Activated naive CD8-positive, alpha-beta T cell (primary cell): Measurements from ENCODE around the gene ASTN1.
A peak's percentile ranks its signal among the peaks of the same experiment; 100 is the strongest.

ENCODE experiments used
- H3K27ac Mint-ChIP-seq: one replicate; pipeline ENCODE4 v1.8.0; 2021; ENCODE audit warnings: mixed read lengths
- H3K27me3 Mint-ChIP-seq: one replicate; pipeline ENCODE4 v1.8.0; 2021; ENCODE audit warnings: mixed read lengths
- H3K36me3 Mint-ChIP-seq: one replicate; pipeline ENCODE4 v1.8.0; 2021; ENCODE audit warnings: mixed read lengths
- H3K4me1 Mint-ChIP-seq: one replicate; pipeline ENCODE4 v1.8.0; 2021; ENCODE audit warnings: low read depth, mixed read lengths
- H3K4me3 Mint-ChIP-seq: one replicate; pipeline ENCODE4 v1.8.0; 2021; ENCODE audit warnings: mild to moderate bottlenecking, mixed read lengths
- H3K9me3 Mint-ChIP-seq: one replicate; pipeline ENCODE4 v1.8.0; 2021; ENCODE audit warnings: low read depth, mixed read lengths

Gene ASTN1

DNA sequence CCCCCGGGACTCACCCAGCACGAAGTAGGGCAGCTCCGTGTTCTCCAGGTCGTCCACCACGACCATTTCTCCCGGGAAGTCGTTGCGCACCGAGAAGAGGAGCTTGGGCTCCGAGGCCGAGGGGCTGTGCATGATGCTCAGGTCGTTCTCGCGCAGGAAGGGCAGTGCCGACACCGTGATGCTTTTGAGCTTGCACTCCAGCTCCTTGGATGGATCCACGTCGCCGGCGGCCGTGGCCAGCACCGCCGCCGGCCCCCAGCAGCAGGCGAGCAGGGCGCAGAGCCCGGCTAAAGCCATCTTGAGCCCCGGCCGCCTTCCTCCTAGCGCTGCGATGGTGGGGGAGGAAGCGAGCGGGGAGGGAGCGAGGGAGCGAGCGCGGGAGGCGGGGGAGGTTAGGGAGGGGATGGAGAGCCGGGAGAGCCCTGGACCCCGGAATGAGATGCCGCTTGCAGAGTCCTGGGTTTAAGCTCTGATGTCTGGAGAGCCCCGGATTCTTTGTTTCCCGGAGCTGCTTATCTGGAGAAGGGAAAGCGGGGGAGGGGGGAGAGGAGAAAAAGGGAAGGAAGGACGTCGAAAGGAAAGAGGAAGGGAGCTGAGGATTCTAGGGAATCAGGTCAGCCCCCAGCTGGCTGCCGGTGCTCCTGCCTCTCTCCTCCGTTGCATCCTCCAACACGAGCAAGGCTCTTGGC lies at the start of gene ASTN1:
Gene ASTN1, minus strand, starts transcription at position 333 of the 689 bp plus-strand sequence. Its CDS starts 36 bp downstream, at position 297.
- Mint-ChIP-seq H3K9me3 (no peaks in the 10 kb centered on the region), H3K27me3 (peaks cover 17% of the 10 kb centered on the region), H3K4me3 (no peak within 1 kb of the TSS), H3K36me3 (peaks cover 2% of the 10 kb centered on the region), H3K27ac (no peak within 1 kb of the TSS), H3K4me1 (peaks cover 7% of the 10 kb centered on the region)

- H3K36me3 Mint-ChIP-seq, result no peaks in the 10 kb centered on the region
- no peaks in the 10 kb centered on the region for H3K4me1 Mint-ChIP-seq
- no peak overlapping the region for H3K4me3 Mint-ChIP-seq
- no peaks in the 10 kb centered on the region for H3K27me3 Mint-ChIP-seq
- H3K27ac Mint-ChIP-seq, result no peak overlapping the region
- H3K9me3 Mint-ChIP-seq, result peaks cover 7% of the 10 kb centered on the region
Observed at GRCh38 chr1:177211231-177211630, 46.7 kb upstream of the ASTN1 start.

GRCh38 chr1:177210071-177210470 lies 45.6 kb upstream of the ASTN1 start:
- Mint-ChIP-seq H3K27ac (no peak overlapping the region), H3K9me3 (peaks cover 3% of the 10 kb centered on the region), H3K27me3 (no peaks in the 10 kb centered on the region), H3K4me1 (no peaks in the 10 kb centered on the region), H3K4me3 (no peak overlapping the region), H3K36me3 (no peaks in the 10 kb centered on the region)

GRCh38 chr1:177209357-177209756 lies 44.8 kb upstream of the ASTN1 start:
- no peaks in the 10 kb centered on the region for H3K27me3 Mint-ChIP-seq
- no peaks in the 10 kb centered on the region for H3K36me3 Mint-ChIP-seq
- no peak overlapping the region for H3K27ac Mint-ChIP-seq

DNA sequence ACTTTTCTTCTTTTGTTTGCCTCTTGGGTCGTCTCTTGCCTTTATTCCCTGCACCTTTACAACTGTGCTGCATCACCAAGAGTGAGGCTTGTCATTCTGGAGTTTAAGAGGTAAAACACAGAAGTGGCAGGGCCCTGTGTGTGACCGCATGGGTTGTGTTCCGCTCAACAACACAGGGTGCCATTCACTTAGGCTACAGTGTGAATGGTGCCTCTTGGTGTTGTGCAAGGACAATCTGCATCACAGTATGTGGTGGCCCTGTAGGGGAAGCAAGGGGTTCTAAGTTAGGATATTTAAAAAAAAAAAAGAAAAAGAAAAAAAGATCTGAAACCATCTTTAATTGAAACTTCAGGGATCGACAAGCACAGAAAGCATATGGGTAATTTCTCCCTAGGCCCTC lies 44.4 kb upstream of the ASTN1 start:
- Mint-ChIP-seq H3K4me1 (no peaks in the 10 kb centered on the region), H3K36me3 (no peaks in the 10 kb centered on the region), H3K9me3 (no peaks in the 10 kb centered on the region), H3K27me3 (no peaks in the 10 kb centered on the region), H3K27ac (no peak overlapping the region), H3K4me3 (no peak overlapping the region)

More at GRCh38 chr1:177209357-177209756, 44.8 kb upstream of the ASTN1 start:
- Mint-ChIP-seq H3K4me1 (no peaks in the 10 kb centered on the region), H3K9me3 (no peaks in the 10 kb centered on the region), H3K4me3 (no peak overlapping the region)

DNA sequence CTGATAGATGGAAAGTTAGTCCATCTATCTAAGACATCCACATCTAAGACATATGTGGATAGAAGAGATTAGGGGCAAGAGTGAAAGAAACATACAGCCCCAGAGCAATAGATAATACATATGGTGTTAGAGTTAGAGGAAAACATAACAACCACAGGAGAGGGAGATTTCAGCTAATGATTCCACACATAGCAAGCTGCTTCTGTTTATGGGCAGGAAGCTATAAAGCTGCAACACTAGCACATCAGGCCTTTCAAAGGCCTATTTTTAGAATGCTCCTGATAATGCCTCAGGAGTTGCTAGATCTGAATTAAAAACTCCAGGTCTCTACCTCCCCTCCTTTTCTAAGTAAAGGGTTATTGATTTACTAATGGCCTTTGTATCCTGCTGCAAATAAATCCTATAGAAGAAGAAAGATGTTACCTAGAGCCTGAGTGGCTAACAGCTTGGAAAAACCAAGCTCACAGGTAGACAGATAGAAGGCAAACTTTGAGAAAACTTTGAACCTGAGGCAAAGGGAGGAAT lies 42.4 kb upstream of the ASTN1 start:
- no peaks in the 10 kb centered on the region for H3K9me3 Mint-ChIP-seq
- no peak overlapping the region for H3K4me3 Mint-ChIP-seq
- no peaks in the 10 kb centered on the region for H3K4me1 Mint-ChIP-seq
- no peaks in the 10 kb centered on the region for H3K27me3 Mint-ChIP-seq
- no peaks in the 10 kb centered on the region for H3K36me3 Mint-ChIP-seq
- H3K27ac Mint-ChIP-seq, result no peak overlapping the region

DNA sequence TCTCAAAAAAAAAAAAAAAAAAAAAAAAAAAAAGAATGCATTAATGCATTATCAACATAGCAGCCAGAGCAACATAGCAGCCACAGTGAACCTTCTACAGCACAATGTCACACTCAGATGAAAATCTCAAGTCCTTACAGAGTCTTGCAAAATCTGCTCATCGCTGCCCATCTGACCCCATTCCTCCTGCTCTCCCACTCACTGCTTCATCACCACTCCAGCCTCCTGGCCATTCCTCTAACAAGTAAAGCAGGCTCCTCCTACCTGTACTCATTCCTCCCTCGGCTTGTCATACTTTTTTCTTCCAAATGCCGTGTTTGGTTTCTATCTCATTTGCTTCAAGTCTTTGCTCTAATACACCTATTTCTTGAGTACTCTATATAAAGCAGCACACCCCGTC lies 35.8 kb upstream of the ASTN1 start:
- Mint-ChIP-seq H3K4me3 (no peak overlapping the region), H3K27me3 (peaks cover 4% of the 10 kb centered on the region), H3K9me3 (no peaks in the 10 kb centered on the region), H3K36me3 (no peaks in the 10 kb centered on the region), H3K27ac (no peak overlapping the region), H3K4me1 (no peaks in the 10 kb centered on the region)

DNA sequence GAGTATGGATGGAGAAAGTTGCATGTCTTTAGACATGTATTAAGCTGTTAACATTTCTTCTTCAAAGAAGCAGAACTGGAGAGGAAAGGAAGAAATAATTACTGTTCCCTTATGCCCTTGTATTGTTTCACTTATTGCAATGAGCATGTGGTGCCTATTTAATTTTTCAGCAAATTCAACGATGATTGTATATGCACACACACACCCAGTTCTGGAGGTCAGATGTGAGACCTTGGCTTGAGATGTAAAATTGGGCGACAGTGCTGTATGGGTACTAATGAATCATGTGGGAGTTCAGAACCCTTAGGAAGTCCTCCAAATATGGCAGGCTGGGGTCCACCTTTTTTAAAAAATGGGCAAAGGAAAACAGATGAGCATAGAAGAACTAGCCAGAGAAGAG lies 33.7 kb upstream of the ASTN1 start:
- Mint-ChIP-seq H3K4me3 (no peak overlapping the region), H3K4me1 (no peaks in the 10 kb centered on the region), H3K27ac (no peak overlapping the region), H3K36me3 (no peaks in the 10 kb centered on the region), H3K27me3 (peaks cover 4% of the 10 kb centered on the region), H3K9me3 (no peaks in the 10 kb centered on the region)

- Mint-ChIP-seq H3K4me3 (no peak overlapping the region), H3K9me3 (no peaks in the 10 kb centered on the region), H3K27ac (no peak overlapping the region), H3K36me3 (no peaks in the 10 kb centered on the region), H3K4me1 (no peaks in the 10 kb centered on the region), H3K27me3 (no peaks in the 10 kb centered on the region)
Observed at GRCh38 chr1:177190308-177190970, 25.9 kb upstream of the ASTN1 start.

GRCh38 chr1:177186639-177187038 lies 22.1 kb upstream of the ASTN1 start:
- Mint-ChIP-seq H3K27me3 (peaks cover 6% of the 10 kb centered on the region), H3K4me3 (no peak overlapping the region), H3K9me3 (no peaks in the 10 kb centered on the region), H3K27ac (no peak overlapping the region), H3K36me3 (no peaks in the 10 kb centered on the region), H3K4me1 (peaks cover 5% of the 10 kb centered on the region)

- H3K36me3 Mint-ChIP-seq, result no peaks in the 10 kb centered on the region
- H3K9me3 Mint-ChIP-seq, result no peaks in the 10 kb centered on the region
- peaks cover 11% of the 10 kb centered on the region for H3K27me3 Mint-ChIP-seq
Observed at GRCh38 chr1:177185209-177185608, 20.7 kb upstream of the ASTN1 start.

GRCh38 chr1:177183836-177184235 lies 19.3 kb upstream of the ASTN1 start:
- Mint-ChIP-seq H3K4me3 (no peak overlapping the region), H3K9me3 (no peaks in the 10 kb centered on the region), H3K27ac (no peak overlapping the region), H3K4me1 (peaks cover 9% of the 10 kb centered on the region), H3K36me3 (no peaks in the 10 kb centered on the region), H3K27me3 (peaks cover 16% of the 10 kb centered on the region)

More at GRCh38 chr1:177185209-177185608, 20.7 kb upstream of the ASTN1 start:
- Mint-ChIP-seq H3K4me1 (peaks cover 9% of the 10 kb centered on the region), H3K27ac (no peak overlapping the region), H3K4me3 (no peak overlapping the region)

DNA sequence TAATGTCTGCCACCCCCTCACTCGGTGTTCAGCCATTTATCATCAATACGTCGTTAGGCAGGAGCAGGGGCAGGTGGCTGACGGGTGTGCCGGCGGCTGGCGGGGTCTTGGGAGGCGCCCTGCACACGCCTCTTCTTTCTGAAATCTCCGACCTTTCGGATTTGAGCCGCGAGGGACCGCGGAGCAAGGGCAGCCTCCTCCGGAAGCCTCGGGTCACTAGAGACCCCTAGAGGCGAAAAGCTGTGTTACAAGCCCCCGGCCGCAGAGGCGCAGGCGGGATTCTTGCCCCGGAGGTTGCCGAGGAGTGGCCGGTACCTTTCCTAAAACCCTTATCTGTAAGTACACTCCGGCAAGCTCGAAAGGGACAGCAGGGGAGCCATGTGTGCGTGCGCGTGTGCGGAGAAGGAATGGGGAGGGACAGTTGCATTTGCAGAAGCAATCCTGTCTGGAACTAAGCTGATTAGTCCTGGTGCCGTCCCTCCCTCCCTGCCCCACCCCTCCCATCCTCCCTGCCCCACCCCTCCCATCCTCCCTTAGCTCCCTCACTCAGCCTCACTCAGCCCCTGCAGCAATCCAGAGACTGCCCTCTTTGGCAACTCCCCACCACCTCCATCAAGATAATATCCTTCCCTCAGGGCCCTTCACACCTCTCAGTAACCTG lies 17.2 kb upstream of the ASTN1 start:
- Mint-ChIP-seq H3K27me3 (peaks cover 16% of the 10 kb centered on the region), H3K4me3 (peak overlapping the region; percentile 40), H3K36me3 (no peaks in the 10 kb centered on the region), H3K9me3 (no peaks in the 10 kb centered on the region), H3K4me1 (peaks cover 9% of the 10 kb centered on the region), H3K27ac (no peak overlapping the region)

DNA sequence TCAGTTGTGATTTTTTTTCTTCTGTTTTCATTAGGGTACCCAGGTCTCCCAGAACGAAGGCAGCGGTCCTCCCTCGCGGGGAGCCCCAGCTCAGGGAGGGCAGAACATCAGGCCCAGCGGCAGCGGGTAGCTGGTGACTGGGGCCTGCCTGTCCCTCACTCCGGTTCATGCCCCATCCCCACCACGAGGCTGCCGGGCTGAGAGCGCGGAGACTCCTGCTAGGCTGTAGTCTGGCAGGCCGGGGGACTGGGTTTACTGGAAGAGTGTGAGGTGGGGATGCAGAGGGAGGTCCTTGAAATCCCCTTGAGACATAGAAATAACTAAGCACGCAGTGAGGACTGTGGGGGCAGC lies 16.7 kb upstream of the ASTN1 start:
- no peaks in the 10 kb centered on the region for H3K36me3 Mint-ChIP-seq
- H3K27ac Mint-ChIP-seq, result no peak overlapping the region
- H3K4me1 Mint-ChIP-seq, result peaks cover 9% of the 10 kb centered on the region
- no peaks in the 10 kb centered on the region for H3K9me3 Mint-ChIP-seq
- H3K4me3 Mint-ChIP-seq, result peak overlapping the region; percentile 40
- peaks cover 16% of the 10 kb centered on the region for H3K27me3 Mint-ChIP-seq

- Mint-ChIP-seq H3K4me3 (no peak overlapping the region), H3K27me3 (peaks cover 11% of the 10 kb centered on the region), H3K27ac (no peak overlapping the region), H3K4me1 (no peaks in the 10 kb centered on the region), H3K36me3 (no peaks in the 10 kb centered on the region), H3K9me3 (peaks cover 3% of the 10 kb centered on the region)
Observed at GRCh38 chr1:177174921-177175634, 10.6 kb upstream of the ASTN1 start.
